Right cardiac atrium (tissue), 5 donors: ENCODE results near the gene FBXO42. TPM values are rescaled to one million over a fixed set of nuclear protein-coding genes. Genes with fewer than 3 reads are reported as not detected.

Experiments used
- ATAC-seq, 2 donors: fragments of 200-7000 bp; cut with Tn5 transposase; one replicate each; pipeline versions ENCODE4 v1.8.0 to v1.9.1; 2020; ENCODE audit warnings: moderate library complexity in 2 of 2, mild to moderate bottlenecking in 1 of 2
- DNase-seq, 3 donors: peaks; one replicate each; pipeline ENCODE4 v3.0.0-alpha.2; 2020
- H3K27ac ChIP-seq: one replicate; pipeline ENCODE4 v1.5.1; 2013; ENCODE audit warnings: mild to moderate bottlenecking, low read length, control low read depth, moderate library complexity
- H3K27me3 ChIP-seq: one replicate; pipeline ENCODE4 v1.6.1; 2013; ENCODE audit not compliant: control insufficient read depth, insufficient read depth
- H3K4me1 ChIP-seq: one replicate; pipeline ENCODE4 v1.6.1; 2013; ENCODE audit warnings: low read length; ENCODE audit not compliant: control insufficient read depth, insufficient read depth
- H3K4me3 ChIP-seq: one replicate; pipeline ENCODE4 v1.5.1; 2013; ENCODE audit warnings: low read length, control low read depth
- H3K9me3 ChIP-seq: one replicate; pipeline ENCODE4 v1.6.1; 2013; ENCODE audit warnings: low read length; ENCODE audit not compliant: control insufficient read depth
- WGBS: extraction: QIAGEN DNeasy Blood & Tissue Kit; methylation state at CpG from one replicate; pipeline ENCODE4 v1.1.7; 2013; 5-methylcytosine and 5-hydroxymethylcytosine counted together
- intact Hi-C, 4 donors: fragments of 100-400 bp; cut with DNase I; formaldehyde crosslinking; loops; one replicate each; pipeline versions ENCODE4 v1.11.0 to v1.14.0; 2022 to 2023
- polyA plus RNA-seq: library from polyadenylated mRNA; stranded (reverse); fragments of 200-250 nt; gene quantifications from one replicate; pipeline ENCODE4 v1.2.3, GENCODE V29; 2013
- total RNA-seq, 4 donors: library from RNA; stranded (reverse); fragmentation: NEBNext Ultra II Directional; extraction: Animal tissue kit (Norgen Biotek cat#: 25700); gene quantifications; one replicate each; pipeline ENCODE4 v1.2.1, GENCODE V29; 2021
- donor health status: healthy with polysubstance abuse.
- donor health status: DM: no; HTN: yes; CAD: no.
- donor health status: DM: no; HTN: no; CAD: no.
- donor health status: DM: no; HTN: yes; CAD: no; lungs with severe emphysema.
- donor health status: DM: yes; HTN: yes; CAD: no.

FBXO42 gene
- total and polyA plus RNA-seq, 5 donors, result 15.7 to 18.1 (median 16.5) TPM

- Histone ChIP-seq H3K9me3 (no peaks in the 10 kb centered on the region), H3K27ac (no peak overlapping the region), H3K4me3 (no peak overlapping the region), H3K4me1 (peaks cover 9% of the 10 kb centered on the region), H3K27me3 (no peaks in the 10 kb centered on the region)
- DNase-seq, result peak in 1 of 3 donors; percentile 37
- WGBS, result 84% methylated on average over 17 of the region's 17 CpGs
- intact Hi-C loops, result loop anchor here in 3 of 4 donors (5.0 to 10.0 kb wide), 2 partner anchors 112 to 155 kb away; partner anchors contain the start of gene FBXO42 (in 2 of the 3)
- peak in 1 of 2 donors; percentile 3 for ATAC-seq
These were observed 109.6 kb downstream of the FBXO42 start for GRCh38 chr1:16242556-16243214.

DNA sequence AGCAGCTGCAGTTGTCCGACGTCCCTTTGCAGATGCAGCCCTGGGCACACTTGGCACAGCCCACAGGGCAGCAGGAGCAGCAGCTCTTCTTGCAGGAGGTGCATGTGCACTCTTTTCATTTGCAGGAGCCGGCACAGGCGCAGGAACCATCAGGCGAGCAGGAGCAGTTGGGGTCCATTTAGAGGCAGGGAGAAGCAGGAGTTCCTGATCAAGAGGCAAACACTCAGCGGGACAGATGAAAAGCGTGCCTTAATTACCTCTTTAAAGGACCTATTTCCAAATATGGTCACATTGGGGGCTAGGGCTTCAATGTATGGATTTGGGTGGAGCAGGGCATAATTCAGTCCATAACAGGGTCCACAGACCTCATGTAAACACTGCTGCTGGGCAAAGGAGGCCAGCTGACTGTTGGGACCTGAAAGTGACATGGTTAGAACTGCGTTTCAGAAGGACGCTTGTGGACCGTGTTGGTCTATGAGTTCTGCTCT, 111.0 kb downstream of the FBXO42 start:
- Histone ChIP-seq H3K9me3 (no peaks in the 10 kb centered on the region), H3K27ac (no peak overlapping the region), H3K4me1 (peaks cover 3% of the 10 kb centered on the region), H3K27me3 (no peaks in the 10 kb centered on the region), H3K4me3 (no peak overlapping the region)
- DNase-seq, result peak in 1 of 3 donors; percentile 30
- ATAC-seq, result no peak
- 80% methylated on average over 10 of the region's 10 CpGs for WGBS
- intact Hi-C loops, result loop anchor here in 3 of 4 donors (5.0 to 10.0 kb wide), 2 partner anchors 114 to 154 kb away; partner anchors contain the start of gene FBXO42 (in 2 of the 3)

GRCh38 chr1:16239972-16240491, 112.2 kb downstream of the FBXO42 start:
- intact Hi-C loops, result loop anchor here in 3 of 4 donors (5.0 to 10.0 kb wide), 2 partner anchors 115 to 153 kb away; partner anchors contain the start of gene FBXO42 (in 2 of the 3)
- no peak overlapping the region for H3K27ac ChIP-seq
- WGBS, result 90% methylated on average over 2 of the region's 2 CpGs
- DNase-seq, result no peak
- H3K27me3 ChIP-seq, result no peaks in the 10 kb centered on the region
- peaks cover 3% of the 10 kb centered on the region for H3K4me1 ChIP-seq
- no peak for ATAC-seq
- no peaks in the 10 kb centered on the region for H3K9me3 ChIP-seq
- no peak overlapping the region for H3K4me3 ChIP-seq

DNA sequence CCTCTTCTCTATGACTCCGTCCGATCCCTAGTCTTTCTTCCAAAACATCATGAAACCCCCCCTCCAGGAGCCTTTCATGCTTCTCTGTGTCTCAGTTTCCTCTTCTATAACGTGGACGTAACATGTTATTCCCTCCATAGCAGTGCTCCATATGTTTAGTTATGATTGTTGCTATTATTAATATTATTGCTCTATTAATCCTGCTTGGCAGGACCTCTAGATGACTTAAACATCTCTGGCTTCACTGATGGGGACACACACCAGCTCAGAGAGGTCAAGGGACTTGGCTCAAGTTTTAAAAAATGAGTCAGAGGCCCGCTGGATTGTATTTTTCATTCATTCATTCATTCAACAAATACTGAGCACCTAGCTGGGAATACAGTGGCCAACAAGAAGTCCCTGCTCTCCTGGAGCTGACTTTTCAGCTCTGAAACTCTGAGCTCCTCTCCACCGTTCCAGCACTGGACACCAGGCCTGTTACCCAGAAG, 114.9 kb downstream of the FBXO42 start:
- WGBS, result 24% methylated on average over 6 of the region's 6 CpGs
- ATAC-seq, result no peak

DNA sequence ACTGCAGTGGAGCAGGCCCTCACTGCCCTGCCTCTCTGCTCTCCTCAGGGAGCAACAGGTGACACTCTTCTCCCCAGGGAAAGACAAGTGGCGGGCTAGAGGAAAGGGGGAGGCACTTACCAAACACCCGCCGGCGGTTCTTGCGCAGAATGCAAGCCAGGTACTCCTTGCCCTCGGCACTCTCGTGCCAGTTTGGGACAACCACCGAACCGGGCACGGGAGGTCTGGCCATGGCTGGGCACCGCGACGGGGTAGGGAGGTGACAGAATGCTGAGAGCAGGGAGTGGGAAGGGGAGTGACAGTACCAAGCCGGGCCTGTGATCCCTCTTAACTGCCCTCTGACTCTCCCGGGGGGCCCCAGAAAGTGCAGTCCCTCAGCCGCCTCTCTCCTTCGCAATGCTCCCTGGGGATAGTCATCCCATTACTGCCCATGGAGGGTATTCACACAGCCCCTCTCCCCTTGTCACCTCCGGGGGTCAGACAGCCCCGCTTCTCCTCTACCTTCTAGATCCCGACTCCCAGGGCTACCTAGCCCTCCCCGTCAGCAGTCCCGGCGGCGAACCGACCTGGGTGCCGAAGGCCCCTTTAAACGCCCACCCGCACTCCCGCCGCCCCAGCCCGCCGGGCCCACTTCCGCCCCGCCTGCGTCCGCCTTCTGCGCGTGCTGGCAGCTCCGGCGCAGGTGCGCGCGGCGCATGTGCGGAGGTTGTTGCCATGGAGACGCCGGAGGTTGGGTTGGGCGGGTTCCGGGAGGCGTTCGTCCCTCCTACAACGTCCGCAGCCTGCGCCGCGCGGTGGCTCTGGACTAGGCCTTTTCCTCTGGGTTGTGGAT, 115.6 kb downstream of the FBXO42 start, which contains the start of gene CPLANE2:
CPLANE2 (minus strand) TSS at position 673 of the 832 bp plus-strand sequence; CDS start at position 232, 441 bp downstream.
- Histone ChIP-seq H3K4me3 (peak within 1 kb of the TSS; percentile 49), H3K27me3 (no peaks in the 10 kb centered on the region), H3K4me1 (no peaks in the 10 kb centered on the region), H3K27ac (peak within 1 kb of the TSS; percentile 44), H3K9me3 (no peaks in the 10 kb centered on the region)
- ATAC-seq, result peak; percentile 95
- WGBS, result 2% methylated on average over 57 of the region's 57 CpGs
- DNase-seq, result peak; percentile 95 to 98 (median 98)
- intact Hi-C loops, result no loop called here

More for the DNA sequence above, 114.9 kb downstream of the FBXO42 start:
- Histone ChIP-seq H3K4me3 (peak overlapping the region; percentile 17), H3K9me3 (no peaks in the 10 kb centered on the region), H3K27me3 (no peaks in the 10 kb centered on the region), H3K4me1 (no peaks in the 10 kb centered on the region), H3K27ac (peak overlapping the region; percentile 5)
- intact Hi-C loops, result no loop called here
- DNase-seq, result peak in 1 of 3 donors; percentile 11

GRCh38 chr1:16235944-16236510, 116.3 kb downstream of the FBXO42 start:
- Histone ChIP-seq H3K27ac (peak overlapping the region; percentile 44), H3K9me3 (no peaks in the 10 kb centered on the region), H3K4me1 (no peaks in the 10 kb centered on the region), H3K4me3 (peak overlapping the region; percentile 49), H3K27me3 (no peaks in the 10 kb centered on the region)
- intact Hi-C loops, result no loop called here
- peak; percentile 60 to 62 for ATAC-seq
- peak in 2 of 3 donors; percentile 29 to 49 for DNase-seq
- 47% methylated on average over 6 of the region's 6 CpGs for WGBS

- H3K4me1 ChIP-seq, result no peaks in the 10 kb centered on the region
- H3K4me3 ChIP-seq, result no peak overlapping the region
- WGBS, result 88% methylated on average over 2 of the region's 2 CpGs
- peak in 1 of 3 donors; percentile 4 for DNase-seq
- intact Hi-C loops, result no loop called here
- no peaks in the 10 kb centered on the region for H3K27me3 ChIP-seq
- H3K27ac ChIP-seq, result no peak overlapping the region
- no peaks in the 10 kb centered on the region for H3K9me3 ChIP-seq
- no peak for ATAC-seq
These were observed 116.9 kb downstream of the FBXO42 start for GRCh38 chr1:16235347-16235746.

- 96% methylated on average over 8 of the region's 8 CpGs for WGBS
- H3K4me1 ChIP-seq, result no peaks in the 10 kb centered on the region
- H3K27ac ChIP-seq, result no peak overlapping the region
- H3K4me3 ChIP-seq, result no peak overlapping the region
- DNase-seq, result peak in 1 of 3 donors; percentile 30
- ATAC-seq, result no peak
- H3K9me3 ChIP-seq, result no peaks in the 10 kb centered on the region
- intact Hi-C loops, result no loop called here
- no peaks in the 10 kb centered on the region for H3K27me3 ChIP-seq
These were observed 118.8 kb downstream of the FBXO42 start for GRCh38 chr1:16233431-16233830.

GRCh38 chr1:16232316-16232710, 120.0 kb downstream of the FBXO42 start:
- no peaks in the 10 kb centered on the region for H3K27me3 ChIP-seq
- WGBS, result 96% methylated on average over 5 of the region's 5 CpGs
- peak in 1 of 3 donors; percentile 26 for DNase-seq
- H3K27ac ChIP-seq, result no peak overlapping the region
- no peaks in the 10 kb centered on the region for H3K9me3 ChIP-seq
- no peak overlapping the region for H3K4me3 ChIP-seq
- intact Hi-C loops, result no loop called here
- H3K4me1 ChIP-seq, result no peaks in the 10 kb centered on the region
- ATAC-seq, result no peak
